Natural killer cell (primary cell): ENCODE data around the gene PDZK1. TPM values are rescaled to one million over a fixed set of nuclear protein-coding genes. Genes with fewer than 3 reads are reported as not detected.

ENCODE experiments used
- ATAC-seq, 3 donors: fragments of 150-1000 bp in 2 of 3; fragments of 200-7000 bp in 1 of 3; cut with Tn5 transposase; 1 replicate in 1 of 3; 2 replicates in 2 of 3; pipeline ENCODE4 v1.10.0; 2021; ENCODE audit warnings: mild to moderate bottlenecking in 2 of 3, moderate library complexity in 2 of 3
- DNase-seq, 2 donors: peaks; one replicate each; pipeline versions ENCODE4 v3.0.0 to v3.0.0-alpha.2; 2013 to 2021; ENCODE audit warnings: mixed read lengths in 1 of 2
- H3K27ac ChIP-seq: one replicate; pipeline ENCODE4 v1.5.1; 2013; ENCODE audit warnings: mild to moderate bottlenecking, low read length
- H3K27me3 ChIP-seq: one replicate; pipeline ENCODE4 v1.6.1; 2013; ENCODE audit warnings: low read length; ENCODE audit not compliant: control insufficient read depth, insufficient read depth
- H3K36me3 ChIP-seq: one replicate; pipeline ENCODE4 v1.6.1; 2013; ENCODE audit warnings: low read length; ENCODE audit not compliant: control insufficient read depth, insufficient read depth
- H3K4me1 ChIP-seq: one replicate; pipeline ENCODE4 v1.6.1; 2013; ENCODE audit warnings: low read length; ENCODE audit not compliant: control insufficient read depth, insufficient read depth
- H3K4me3 ChIP-seq: one replicate; pipeline ENCODE4 v1.5.1; 2013; ENCODE audit warnings: low read length
- H3K9me3 ChIP-seq: one replicate; pipeline ENCODE4 v1.6.1; 2013; ENCODE audit warnings: low read length; ENCODE audit not compliant: control insufficient read depth, insufficient read depth
- H3K27ac Mint-ChIP-seq, 2 donors: one replicate each; pipeline ENCODE4 v1.8.0; 2022; ENCODE audit warnings: mild to moderate bottlenecking in 2 of 2, mixed read lengths in 2 of 2, moderate library complexity in 1 of 2
- H3K27me3 Mint-ChIP-seq, 2 donors: one replicate each; pipeline ENCODE4 v1.8.0; 2022; ENCODE audit warnings: low read depth in 2 of 2, mixed read lengths in 2 of 2
- H3K36me3 Mint-ChIP-seq: one replicate; pipeline ENCODE4 v1.8.0; 2022; ENCODE audit warnings: mixed read lengths
- H3K4me1 Mint-ChIP-seq, 2 donors: one replicate each; pipeline ENCODE4 v1.8.0; 2022; ENCODE audit warnings: mixed read lengths in 2 of 2
- H3K4me3 Mint-ChIP-seq: one replicate; pipeline ENCODE4 v1.8.0; 2022; ENCODE audit warnings: mild to moderate bottlenecking, moderate library complexity, mixed read lengths
- H3K9me3 Mint-ChIP-seq, 2 donors: one replicate each; pipeline ENCODE4 v1.8.0; 2022; ENCODE audit warnings: mixed read lengths in 2 of 2
- WGBS: methylation state at CpG from one replicate; pipeline ENCODE4 v1.1.7; 2013; ENCODE audit warnings: missing lambda C conversion rate; ENCODE audit not compliant: insufficient coverage; 5-methylcytosine and 5-hydroxymethylcytosine counted together
- intact Hi-C: fragments of 100-400 bp; cut with micrococcal nuclease; formaldehyde crosslinking; loops from one replicate; pipeline ENCODE4 v1.14.2; 2022
- total RNA-seq, 4 donors: library from RNA; stranded (reverse); fragments of 120-200 nt in 1 of 4; gene quantifications; one replicate each; pipeline versions ENCODE4 v1.2.3 to v1.2.4, GENCODE V29; 2013 to 2022
- TF ChIP-seq, protein P1 (sequence below): fragments of 200-600 bp; IDR thresholded peaks from one replicate; pipeline ENCODE4 v1.8.0; 2022; ENCODE audit warnings: antibody characterized with exemption

PDZK1 gene
- total RNA-seq, 3 donors from 2014 or later (not counting 1 experiment from before 2014, with no cell fraction given), result 0.96 to 2.9 (median 1.4) TPM

DNA sequence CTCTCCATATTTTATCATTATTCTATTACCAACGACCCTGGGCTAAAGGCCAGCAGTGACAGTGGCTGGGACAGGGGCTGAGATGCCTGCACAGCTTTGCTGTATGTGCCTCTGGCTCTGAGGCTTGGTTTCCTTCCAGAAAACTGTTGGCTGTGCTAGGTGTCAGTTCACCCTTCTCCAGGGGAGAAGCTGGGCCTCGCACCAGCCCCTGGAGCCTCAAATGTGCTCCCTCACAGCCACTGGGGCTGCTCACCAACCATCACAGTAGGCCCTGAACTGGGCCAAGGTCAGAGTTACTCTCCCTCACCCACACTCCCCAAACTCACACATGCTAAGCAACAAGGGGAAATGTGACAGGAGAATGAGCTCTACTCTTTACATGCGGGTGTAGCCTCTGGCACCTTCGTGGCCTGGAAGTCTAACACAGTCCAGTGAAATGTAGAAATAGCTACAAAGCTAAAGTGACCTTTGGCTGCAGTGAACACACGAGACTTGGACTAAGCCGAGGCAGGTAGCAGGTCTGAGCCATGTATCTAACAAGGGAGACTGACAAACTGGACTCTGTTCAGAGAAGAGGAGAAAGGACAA is 7.5 kb upstream of the PDZK1 start:
- Mint-ChIP-seq H3K9me3 (no peaks in the 10 kb centered on the region), H3K4me3 (no peak overlapping the region), H3K4me1 (peaks cover 47 to 56% of the 10 kb centered on the region in 2 donors), H3K27me3 (peaks cover 0 to 3% of the 10 kb centered on the region in 2 donors), H3K27ac (peak overlapping the region; percentile 31 to 59), H3K36me3 (no peaks in the 10 kb centered on the region)
- 67% methylated on average over 6 of the region's 6 CpGs for WGBS
- TF ChIP-seq, protein P1, sequence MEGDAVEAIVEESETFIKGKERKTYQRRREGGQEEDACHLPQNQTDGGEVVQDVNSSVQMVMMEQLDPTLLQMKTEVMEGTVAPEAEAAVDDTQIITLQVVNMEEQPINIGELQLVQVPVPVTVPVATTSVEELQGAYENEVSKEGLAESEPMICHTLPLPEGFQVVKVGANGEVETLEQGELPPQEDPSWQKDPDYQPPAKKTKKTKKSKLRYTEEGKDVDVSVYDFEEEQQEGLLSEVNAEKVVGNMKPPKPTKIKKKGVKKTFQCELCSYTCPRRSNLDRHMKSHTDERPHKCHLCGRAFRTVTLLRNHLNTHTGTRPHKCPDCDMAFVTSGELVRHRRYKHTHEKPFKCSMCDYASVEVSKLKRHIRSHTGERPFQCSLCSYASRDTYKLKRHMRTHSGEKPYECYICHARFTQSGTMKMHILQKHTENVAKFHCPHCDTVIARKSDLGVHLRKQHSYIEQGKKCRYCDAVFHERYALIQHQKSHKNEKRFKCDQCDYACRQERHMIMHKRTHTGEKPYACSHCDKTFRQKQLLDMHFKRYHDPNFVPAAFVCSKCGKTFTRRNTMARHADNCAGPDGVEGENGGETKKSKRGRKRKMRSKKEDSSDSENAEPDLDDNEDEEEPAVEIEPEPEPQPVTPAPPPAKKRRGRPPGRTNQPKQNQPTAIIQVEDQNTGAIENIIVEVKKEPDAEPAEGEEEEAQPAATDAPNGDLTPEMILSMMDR, result no peak
- intact Hi-C loops, result no loop called here
- Histone ChIP-seq H3K27me3 (no peaks in the 10 kb centered on the region), H3K36me3 (no peaks in the 10 kb centered on the region), H3K4me3 (no peak overlapping the region), H3K27ac (no peak overlapping the region), H3K9me3 (no peaks in the 10 kb centered on the region), H3K4me1 (peaks cover 44% of the 10 kb centered on the region)
- no peak for DNase-seq
- no peak for ATAC-seq

GRCh38 chr1:145711213-145711651 is 4.1 kb upstream of the PDZK1 start:
- TF ChIP-seq, protein P1, result no peak
- Mint-ChIP-seq H3K4me3 (no peak overlapping the region), H3K4me1 (peaks cover 37 to 38% of the 10 kb centered on the region in 2 donors), H3K9me3 (no peaks in the 10 kb centered on the region), H3K36me3 (no peaks in the 10 kb centered on the region), H3K27ac (no peak overlapping the region), H3K27me3 (peaks cover 0 to 3% of the 10 kb centered on the region in 2 donors)
- H3K27ac ChIP-seq, result no peak overlapping the region
- intact Hi-C loops, result no loop called here
- no peaks in the 10 kb centered on the region for H3K27me3 ChIP-seq
- H3K4me3 ChIP-seq, result no peak overlapping the region
- DNase-seq (no peak), ATAC-seq (no peak)
- H3K9me3 ChIP-seq, result no peaks in the 10 kb centered on the region
- 93% methylated on average over 3 of the region's 3 CpGs for WGBS
- H3K4me1 ChIP-seq, result peaks cover 28% of the 10 kb centered on the region
- no peaks in the 10 kb centered on the region for H3K36me3 ChIP-seq

DNA sequence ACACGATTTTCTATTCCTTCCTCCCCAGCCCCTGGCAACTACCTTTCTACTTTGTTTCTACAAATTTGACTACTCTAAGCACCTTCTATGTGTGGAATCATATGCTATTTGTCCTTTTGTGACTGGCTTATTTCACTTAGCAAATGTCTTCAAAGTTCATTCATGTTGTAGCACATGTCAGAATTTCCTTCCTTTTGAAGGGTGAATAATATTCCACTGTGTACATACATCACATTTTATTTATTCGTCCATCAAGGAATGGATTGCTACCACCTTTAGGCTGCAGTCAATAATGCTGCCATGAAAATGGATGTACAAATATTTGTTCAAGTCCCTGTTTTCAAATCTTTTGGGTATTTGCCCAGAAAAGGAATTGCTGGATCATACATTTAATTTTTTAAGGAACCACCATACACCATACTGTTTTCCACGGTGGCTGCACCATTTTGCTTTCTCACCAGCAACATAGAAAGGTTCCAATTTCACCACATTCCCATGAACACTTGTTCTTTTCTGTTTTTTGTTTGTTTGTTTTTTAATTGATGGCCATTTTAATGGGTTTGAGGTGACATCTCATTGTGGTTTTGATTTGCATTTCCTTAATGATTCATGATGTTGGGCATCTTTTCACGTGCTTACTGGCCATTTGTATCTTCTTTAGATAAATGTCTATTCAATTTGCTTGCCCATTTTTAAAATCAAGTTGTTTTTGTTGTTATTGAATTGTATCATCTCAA is 3.3 kb upstream of the PDZK1 start:
- no peaks in the 10 kb centered on the region for H3K9me3 Mint-ChIP-seq
- ATAC-seq, result no peak
- no peaks in the 10 kb centered on the region for H3K36me3 Mint-ChIP-seq
- intact Hi-C loops, result no loop called here
- peaks cover 0 to 3% of the 10 kb centered on the region in 2 donors for H3K27me3 Mint-ChIP-seq
- 72% methylated on average over 4 of the region's 4 CpGs for WGBS
- no peak for DNase-seq
- TF ChIP-seq, protein P1, result no peak
- H3K27ac Mint-ChIP-seq, result no peak overlapping the region
- Histone ChIP-seq H3K27me3 (no peaks in the 10 kb centered on the region), H3K9me3 (no peaks in the 10 kb centered on the region), H3K4me3 (no peak overlapping the region), H3K27ac (no peak overlapping the region), H3K4me1 (peaks cover 21% of the 10 kb centered on the region), H3K36me3 (no peaks in the 10 kb centered on the region)
- H3K4me1 Mint-ChIP-seq, result peaks cover 31 to 36% of the 10 kb centered on the region in 2 donors
- H3K4me3 Mint-ChIP-seq, result no peak overlapping the region
